HG03097 (cell line): ENCODE measurements around the gene CHRNB1.
"Not testable (repeated sequence)": the region's sequence is repeated elsewhere in the genome, so short reads cannot be mapped to it uniquely, and the experiment has no call there.

ENCODE experiments used
- ATAC-seq: cut with Tn5 transposase; IDR thresholded peaks from one replicate; pipeline ENCODE4 v1.9.1; 2021; ENCODE audit not compliant: unreplicated experiment, low FRiP score

Gene CHRNB1

GRCh38 chr17:7466318-7466638, 21.4 kb downstream of the CHRNB1 start:
- ATAC-seq: no peak

GRCh38 chr17:7466639-7467341, 21.9 kb downstream of the CHRNB1 start:
- no peak for ATAC-seq

GRCh38 chr17:7467498-7467897, 22.6 kb downstream of the CHRNB1 start:
- ATAC-seq: no peak

- ATAC-seq: no peak
Observed at GRCh38 chr17:7468290-7468689, 23.4 kb downstream of the CHRNB1 start.

- no peak for ATAC-seq
Observed at GRCh38 chr17:7468804-7469389, 24.0 kb downstream of the CHRNB1 start.

GRCh38 chr17:7469843-7470242, 25.0 kb downstream of the CHRNB1 start:
- ATAC-seq: not testable (repeated sequence)

- ATAC-seq: not testable (repeated sequence)
Observed at GRCh38 chr17:7470457-7470973, 25.7 kb downstream of the CHRNB1 start.

- ATAC-seq: no peak
Observed at GRCh38 chr17:7471729-7472128, 26.9 kb downstream of the CHRNB1 start.

- not testable (repeated sequence) for ATAC-seq
Observed at GRCh38 chr17:7474767-7475166, 29.9 kb downstream of the CHRNB1 start.

GRCh38 chr17:7475764-7476422, 31.0 kb downstream of the CHRNB1 start:
- no peak for ATAC-seq

GRCh38 chr17:7476494-7476893, 31.6 kb downstream of the CHRNB1 start:
- no peak for ATAC-seq

GRCh38 chr17:7476951-7477350, 32.1 kb downstream of the CHRNB1 start:
- ATAC-seq: no peak

GRCh38 chr17:7477392-7478275, 32.8 kb downstream of the CHRNB1 start:
- no peak for ATAC-seq

- no peak for ATAC-seq
Observed at GRCh38 chr17:7478276-7479212, 33.7 kb downstream of the CHRNB1 start.

GRCh38 chr17:7479213-7480088, 34.6 kb downstream of the CHRNB1 start, which contains the start of gene ZBTB4:
TSS of gene ZBTB4 (minus strand) at chr17:7479631. CDS start at chr17:7466801, 12,830 bp downstream.
- ATAC-seq: no peak

- no peak for ATAC-seq
Observed at GRCh38 chr17:7480089-7480384, 35.2 kb downstream of the CHRNB1 start.

- ATAC-seq: not testable (repeated sequence)
Observed at GRCh38 chr17:7481275-7481674, 36.4 kb downstream of the CHRNB1 start, which contains the start of gene SLC35G6. TSS of gene SLC35G6 (plus strand) at chr17:7481446. CDS start at chr17:7481517, 71 bp downstream.

- not testable (repeated sequence) for ATAC-seq
Observed at GRCh38 chr17:7481842-7482741, 37.2 kb downstream of the CHRNB1 start.
